Esophagus muscularis mucosa (tissue), 3 donors: ENCODE results near the gene CIITA.

Experiments used
- CTCF ChIP-seq, 3 experiments: fragments of 200-600 bp in 2 of 3; fragments of 450-650 bp in 1 of 3; sonication (generic) in 2 of 3; IDR thresholded peaks; one replicate each; pipeline ENCODE4 v1.5.1; 2017 to 2019; ENCODE audit warnings: antibody characterized with exemption in 3 of 3, mild to moderate bottlenecking in 2 of 3, moderate library complexity in 1 of 3
- POLR2A ChIP-seq: fragments of 450-650 bp; IDR thresholded peaks from one replicate; pipeline ENCODE4 v1.6.1; 2017; ENCODE audit warnings: antibody characterized with exemption, moderate library complexity, mild to moderate bottlenecking, low read depth
- POLR2AphosphoS5 ChIP-seq, 2 donors: sonication (generic); formaldehyde crosslinking; IDR thresholded peaks; one replicate each; pipeline ENCODE4 v1.6.1; 2017; ENCODE audit warnings: antibody characterized with exemption in 2 of 2

- TF ChIP-seq POLR2AphosphoS5 (IDR thresholded peaks at IDR 0.05) (no peak), CTCF (IDR thresholded peaks at IDR 0.05) (no peak), POLR2A (no peak)
Observed at GRCh38 chr16:10852286-10852685, 24.7 kb upstream of the CIITA start.
